Neuronal stem cell (in vitro differentiated cells): Measurements from ENCODE around the gene ITGA2.

ENCODE experiments used
- DNase-seq: peaks from one replicate; pipeline ENCODE4 v3.0.0-alpha.2; 2013; ENCODE audit warnings: low spot score
- H2AFZ ChIP-seq: one replicate; pipeline ENCODE4 v1.6.1; 2013; ENCODE audit warnings: mild to moderate bottlenecking, low read length, inconsistent platforms
- H2AK5ac ChIP-seq: 2 replicates; pipeline ENCODE4 v1.6.1; 2013; ENCODE audit warnings: low read depth, mild to moderate bottlenecking, inconsistent platforms, low read length, moderate library complexity, mixed read lengths
- H2BK120ac ChIP-seq: 2 replicates; pipeline ENCODE4 v1.6.1; 2013; ENCODE audit warnings: low read depth, mild to moderate bottlenecking, inconsistent platforms, low read length, moderate library complexity, mixed read lengths
- H2BK12ac ChIP-seq: one replicate; pipeline ENCODE4 v1.6.1; 2013; ENCODE audit warnings: low read length, inconsistent platforms
- H2BK15ac ChIP-seq: 2 replicates; pipeline ENCODE4 v1.6.1; 2013; ENCODE audit warnings: mild to moderate bottlenecking, low read length, inconsistent platforms, mixed read lengths
- H2BK5ac ChIP-seq: one replicate; pipeline ENCODE4 v1.6.1; 2013; ENCODE audit warnings: inconsistent platforms, mild to moderate bottlenecking, low read length, moderate library complexity
- H3K14ac ChIP-seq: one replicate; pipeline ENCODE4 v1.6.1; 2013; ENCODE audit warnings: low read length, inconsistent platforms
- H3K18ac ChIP-seq: 2 replicates; pipeline ENCODE4 v1.6.1; 2013; ENCODE audit warnings: low read length, inconsistent platforms
- H3K23ac ChIP-seq: 2 replicates; pipeline ENCODE4 v1.6.1; 2013; ENCODE audit warnings: low read depth, mild to moderate bottlenecking, mixed read lengths, low read length, inconsistent platforms; ENCODE audit not compliant: poor library complexity
- H3K27ac ChIP-seq: replicated peaks from 3 replicates; pipeline ENCODE4 v1.5.1; 2013; ENCODE audit warnings: low read length, inconsistent platforms
- H3K27me3 ChIP-seq, 3 experiments: 2 replicates each; pipeline ENCODE4 v1.6.1; 2013; ENCODE audit warnings: low read length in 3 of 3, mild to moderate bottlenecking in 2 of 3, inconsistent platforms in 1 of 3, low read depth in 1 of 3, mixed read lengths in 1 of 3, moderate library complexity in 1 of 3; ENCODE audit not compliant: control insufficient read depth in 3 of 3, insufficient read depth in 3 of 3
- H3K36me3 ChIP-seq, 2 donors: replicated peaks in 1 of 2; 2 replicates each; pipeline ENCODE4 v1.6.1; 2013; ENCODE audit warnings: low read length in 2 of 2; ENCODE audit not compliant: control insufficient read depth in 2 of 2, insufficient read depth in 2 of 2
- H3K4ac ChIP-seq: 2 replicates; pipeline ENCODE4 v1.6.1; 2013; ENCODE audit warnings: inconsistent platforms, mild to moderate bottlenecking, low read length, moderate library complexity
- H3K4me1 ChIP-seq, 2 donors: 1 replicate in 1 of 2; 2 replicates in 1 of 2; pipeline ENCODE4 v1.6.1; 2013; ENCODE audit warnings: low read length in 2 of 2, low read depth in 1 of 2; ENCODE audit not compliant: control insufficient read depth in 2 of 2, insufficient read depth in 1 of 2
- H3K4me2 ChIP-seq: one replicate; pipeline ENCODE4 v1.6.1; 2013; ENCODE audit warnings: mild to moderate bottlenecking, low read length, inconsistent platforms; ENCODE audit not compliant: insufficient read depth, poor library complexity, severe bottlenecking
- H3K4me3 ChIP-seq, 2 donors: 2 replicates each; pipeline ENCODE4 v1.5.1; 2013; ENCODE audit warnings: low read length in 2 of 2, mild to moderate bottlenecking in 2 of 2, inconsistent platforms in 1 of 2, moderate library complexity in 1 of 2
- H3K79me1 ChIP-seq: one replicate; pipeline ENCODE4 v1.6.1; 2013; ENCODE audit warnings: low read depth, mild to moderate bottlenecking, inconsistent platforms, low read length, moderate library complexity
- H3K9ac ChIP-seq: one replicate; pipeline ENCODE4 v1.6.1; 2013; ENCODE audit warnings: mild to moderate bottlenecking, low read depth, low read length, inconsistent platforms; ENCODE audit not compliant: poor library complexity
- H3K9me3 ChIP-seq, 2 donors: replicated peaks in 1 of 2; 2 replicates each; pipeline versions ENCODE3 to v1.6.1; 2013; ENCODE audit warnings: low read length in 2 of 2, mild to moderate bottlenecking in 2 of 2, inconsistent platforms in 1 of 2, low read depth in 1 of 2, mixed read lengths in 1 of 2, moderate library complexity in 1 of 2; ENCODE audit not compliant: control insufficient read depth in 2 of 2, insufficient read depth in 1 of 2
- H4K8ac ChIP-seq: one replicate; pipeline ENCODE4 v1.6.1; 2013; ENCODE audit warnings: low read depth, mild to moderate bottlenecking, inconsistent platforms, low read length, moderate library complexity
- H4K91ac ChIP-seq: one replicate; pipeline ENCODE4 v1.6.1; 2013; ENCODE audit warnings: low read length, low read depth, mild to moderate bottlenecking, inconsistent platforms; ENCODE audit not compliant: poor library complexity
- WGBS, 2 donors: extraction: QIAGEN DNeasy Blood & Tissue Kit; methylation state at CpG; one replicate each; pipeline ENCODE4 v1.1.7; 2013; ENCODE audit warnings: missing lambda C conversion rate in 2 of 2, mixed read lengths in 1 of 2; ENCODE audit not compliant: insufficient read length in 2 of 2, insufficient replicate concordance in 1 of 2; ENCODE audit errors: extremely low coverage in 2 of 2; 5-methylcytosine and 5-hydroxymethylcytosine counted together

The ITGA2 gene

DNA sequence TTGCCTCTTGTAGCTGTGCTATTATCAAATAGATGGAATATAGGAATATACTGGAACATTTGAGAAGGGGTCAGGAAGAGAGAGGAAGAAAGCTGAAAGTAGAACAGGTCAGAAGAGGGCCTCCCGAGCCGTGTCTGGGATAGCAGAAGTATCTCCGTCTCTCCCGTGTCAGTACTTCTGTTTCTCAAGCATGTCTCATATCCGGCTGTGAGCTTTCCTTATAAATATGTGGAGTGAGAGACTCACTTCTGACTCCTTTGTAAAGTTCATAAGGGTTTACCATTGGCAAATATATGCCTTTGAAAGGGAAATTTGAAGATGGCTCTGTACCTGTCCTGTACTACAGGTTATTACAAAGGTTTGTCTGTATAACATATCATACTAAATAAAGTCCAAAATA lies 70.1 kb downstream of the ITGA2 start:
- Histone ChIP-seq H3K9me3 (no peaks in the 10 kb centered on the region), H2BK120ac (no peak overlapping the region), H3K4me2 (no peak overlapping the region), H2AK5ac (no peak overlapping the region), H4K91ac (no peak overlapping the region), H3K27ac (no peak overlapping the region), H3K27me3 (no peaks in the 10 kb centered on the region), H2BK5ac (no peak overlapping the region), H2AFZ (no peak overlapping the region), H2BK12ac (no peak overlapping the region), H3K18ac (no peak overlapping the region), H3K36me3 (no peaks in the 10 kb centered on the region), H4K8ac (no peak overlapping the region), H2BK15ac (no peak overlapping the region), H3K4me1 (no peaks in the 10 kb centered on the region), H3K14ac (no peak overlapping the region), H3K4me3 (no peak overlapping the region), H3K4ac (no peak overlapping the region), H3K9ac (no peak overlapping the region), H3K79me1 (no peaks in the 10 kb centered on the region), H3K23ac (no peak overlapping the region)
- no CpG with 5 or more reads among the region's 5 CpGs for WGBS, 2 donors
- no peak for DNase-seq

DNA sequence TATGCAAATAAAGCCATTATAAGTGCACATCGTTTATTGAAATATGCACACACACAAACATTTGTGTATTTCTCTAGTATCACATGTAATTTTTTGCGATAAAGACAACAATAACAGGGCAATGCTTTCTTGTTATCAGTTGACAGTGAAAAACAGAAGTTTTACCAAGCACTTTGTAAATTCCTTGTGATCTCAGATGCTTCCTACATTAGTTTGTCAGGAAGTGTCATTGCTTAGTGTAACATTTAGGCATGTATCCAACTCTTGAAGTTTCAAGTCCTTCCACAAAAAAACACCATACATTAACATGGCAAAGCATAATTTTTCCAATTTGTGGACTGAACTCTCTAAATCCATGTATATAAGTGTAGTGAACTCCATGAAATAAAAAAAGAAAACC lies 74.0 kb downstream of the ITGA2 start:
- Histone ChIP-seq H4K91ac (no peak overlapping the region), H2BK5ac (no peak overlapping the region), H2AFZ (no peak overlapping the region), H2BK120ac (no peak overlapping the region), H3K18ac (no peak overlapping the region), H3K14ac (no peak overlapping the region), H3K4me1 (no peaks in the 10 kb centered on the region), H3K9me3 (no peaks in the 10 kb centered on the region), H3K4me2 (no peak overlapping the region), H4K8ac (no peak overlapping the region), H2AK5ac (no peak overlapping the region), H3K27me3 (no peaks in the 10 kb centered on the region), H3K23ac (no peak overlapping the region), H2BK15ac (no peak overlapping the region), H2BK12ac (no peak overlapping the region), H3K36me3 (no peaks in the 10 kb centered on the region), H3K79me1 (no peaks in the 10 kb centered on the region), H3K9ac (no peak overlapping the region), H3K4ac (no peak overlapping the region), H3K4me3 (no peak overlapping the region), H3K27ac (no peak overlapping the region)
- no peak for DNase-seq
- no CpG with 5 or more reads among the region's 2 CpGs for WGBS, 2 donors

DNA sequence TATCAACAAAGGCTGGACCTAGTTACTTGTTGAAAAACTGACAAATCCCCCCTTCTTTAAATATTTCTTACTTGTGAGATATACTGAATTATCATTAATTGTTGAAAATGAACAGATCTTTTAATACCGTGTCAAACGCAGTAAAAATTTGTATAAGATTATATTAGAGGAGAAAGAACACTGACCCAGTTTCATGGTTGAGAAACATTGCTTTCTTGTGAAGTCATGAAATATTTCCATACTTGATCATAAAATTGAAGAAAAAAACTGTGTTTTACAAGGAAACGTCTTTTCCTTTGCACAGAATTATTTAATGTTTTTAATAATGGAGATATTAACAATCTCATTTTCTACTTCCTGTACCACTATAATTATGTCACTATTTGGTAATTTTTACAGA lies 74.6 kb downstream of the ITGA2 start:
- no peaks in the 10 kb centered on the region for H3K4me1 ChIP-seq
- H3K27ac ChIP-seq = no peak overlapping the region
- no peak overlapping the region for H2AFZ ChIP-seq
- no peak overlapping the region for H3K9ac ChIP-seq
- H3K4ac ChIP-seq = no peak overlapping the region
- no peak overlapping the region for H3K14ac ChIP-seq
- no peak overlapping the region for H2AK5ac ChIP-seq
- no peaks in the 10 kb centered on the region for H3K27me3 ChIP-seq
- no peak overlapping the region for H4K91ac ChIP-seq
- H3K9me3 ChIP-seq = no peaks in the 10 kb centered on the region
- no peak overlapping the region for H2BK15ac ChIP-seq
- H3K36me3 ChIP-seq = no peaks in the 10 kb centered on the region
- no peak overlapping the region for H3K4me3 ChIP-seq
- H2BK5ac ChIP-seq = no peak overlapping the region
- no peak overlapping the region for H4K8ac ChIP-seq
- H3K4me2 ChIP-seq = no peak overlapping the region
- DNase-seq = no peak
- no peaks in the 10 kb centered on the region for H3K79me1 ChIP-seq
- no peak overlapping the region for H2BK120ac ChIP-seq
- no CpG with 5 or more reads among the region's 3 CpGs for WGBS, 2 donors
- no peak overlapping the region for H2BK12ac ChIP-seq
- H3K18ac ChIP-seq = no peak overlapping the region
- H3K23ac ChIP-seq = no peak overlapping the region

DNA sequence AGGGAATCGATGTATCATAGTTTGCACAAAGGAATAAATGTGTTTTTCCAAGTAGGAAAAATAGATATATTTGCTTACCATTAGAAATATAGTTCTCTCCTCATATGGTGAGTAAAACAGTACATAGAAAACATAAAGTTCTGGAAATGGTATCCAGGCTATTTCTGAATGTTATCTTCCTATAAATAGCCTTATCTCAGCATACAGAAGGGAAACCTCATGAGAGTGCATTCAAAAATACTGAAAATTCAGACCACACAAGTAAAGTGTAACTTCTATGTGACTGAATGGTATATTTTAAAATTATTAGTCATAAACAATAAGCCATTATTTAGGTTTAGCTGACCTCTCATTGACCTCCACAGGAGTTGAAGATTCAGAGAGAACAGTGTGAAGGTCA lies 76.9 kb downstream of the ITGA2 start:
- no peak overlapping the region for H3K27ac ChIP-seq
- no CpG with 5 or more reads among the region's 1 CpG for WGBS, 2 donors

More for the DNA sequence above, 76.9 kb downstream of the ITGA2 start:
- Histone ChIP-seq H3K36me3 (no peaks in the 10 kb centered on the region), H3K9me3 (no peaks in the 10 kb centered on the region), H2BK12ac (no peak overlapping the region), H3K4me2 (no peak overlapping the region), H3K4me3 (no peak overlapping the region), H4K91ac (no peak overlapping the region), H3K18ac (no peak overlapping the region), H2BK5ac (no peak overlapping the region), H3K14ac (no peak overlapping the region), H2BK120ac (no peak overlapping the region), H2BK15ac (no peak overlapping the region), H3K9ac (no peak overlapping the region), H3K79me1 (no peaks in the 10 kb centered on the region), H3K4ac (no peak overlapping the region), H4K8ac (no peak overlapping the region), H3K27me3 (no peaks in the 10 kb centered on the region), H3K23ac (no peak overlapping the region), H2AFZ (no peak overlapping the region), H3K4me1 (no peaks in the 10 kb centered on the region), H2AK5ac (no peak overlapping the region)
- no peak for DNase-seq
